HFF-Myc (cell line): ENCODE results near the gene TNP2.

Source experiments
- DNase-seq: peaks from one replicate; pipeline ENCODE4 v3.0.0-alpha.2; 2011; ENCODE audit warnings: low read depth; ENCODE audit errors: extremely low read depth
- H3K4me3 ChIP-seq: replicated peaks from 2 replicates; pipeline ENCODE4 v1.5.1; 2011; ENCODE audit warnings: low read depth, mild to moderate bottlenecking, control low read depth, low read length
- TF ChIP-seq, protein P1 (sequence below): IDR thresholded peaks from 2 replicates; pipeline ENCODE4 v1.5.1; 2012; ENCODE audit warnings: mild to moderate bottlenecking, low read depth, low read length, control low read depth; ENCODE audit errors: missing control alignments

Gene TNP2

DNA sequence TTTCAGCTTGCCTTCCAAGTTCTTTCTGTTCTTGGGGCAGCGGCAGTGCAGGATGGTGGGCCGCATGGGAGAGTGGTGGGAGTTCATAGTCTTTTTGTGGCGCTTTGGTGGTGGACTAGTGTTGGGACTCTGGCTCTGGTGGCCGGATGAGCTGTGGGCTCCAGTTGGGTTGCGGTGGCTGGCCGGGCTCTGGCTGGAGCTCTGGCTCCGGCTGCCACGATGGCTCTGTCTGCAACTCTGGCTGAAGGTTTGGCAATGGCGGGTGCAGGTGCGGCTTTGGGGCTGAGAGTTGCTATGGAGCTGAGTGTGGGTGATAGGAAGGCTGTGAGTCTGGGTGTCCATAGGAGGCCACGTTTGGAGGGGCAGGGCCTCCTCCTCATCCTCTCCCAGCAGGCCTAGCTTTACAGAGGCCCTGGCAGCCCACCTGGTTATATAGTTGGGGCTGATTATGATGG lies at the start of gene TNP2:
Gene TNP2, minus strand, starts transcription at position 405 of the 455 bp plus-strand sequence. Its CDS starts 63 bp downstream, at position 342.
- TF ChIP-seq, protein P1, sequence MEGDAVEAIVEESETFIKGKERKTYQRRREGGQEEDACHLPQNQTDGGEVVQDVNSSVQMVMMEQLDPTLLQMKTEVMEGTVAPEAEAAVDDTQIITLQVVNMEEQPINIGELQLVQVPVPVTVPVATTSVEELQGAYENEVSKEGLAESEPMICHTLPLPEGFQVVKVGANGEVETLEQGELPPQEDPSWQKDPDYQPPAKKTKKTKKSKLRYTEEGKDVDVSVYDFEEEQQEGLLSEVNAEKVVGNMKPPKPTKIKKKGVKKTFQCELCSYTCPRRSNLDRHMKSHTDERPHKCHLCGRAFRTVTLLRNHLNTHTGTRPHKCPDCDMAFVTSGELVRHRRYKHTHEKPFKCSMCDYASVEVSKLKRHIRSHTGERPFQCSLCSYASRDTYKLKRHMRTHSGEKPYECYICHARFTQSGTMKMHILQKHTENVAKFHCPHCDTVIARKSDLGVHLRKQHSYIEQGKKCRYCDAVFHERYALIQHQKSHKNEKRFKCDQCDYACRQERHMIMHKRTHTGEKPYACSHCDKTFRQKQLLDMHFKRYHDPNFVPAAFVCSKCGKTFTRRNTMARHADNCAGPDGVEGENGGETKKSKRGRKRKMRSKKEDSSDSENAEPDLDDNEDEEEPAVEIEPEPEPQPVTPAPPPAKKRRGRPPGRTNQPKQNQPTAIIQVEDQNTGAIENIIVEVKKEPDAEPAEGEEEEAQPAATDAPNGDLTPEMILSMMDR: no peak

DNA sequence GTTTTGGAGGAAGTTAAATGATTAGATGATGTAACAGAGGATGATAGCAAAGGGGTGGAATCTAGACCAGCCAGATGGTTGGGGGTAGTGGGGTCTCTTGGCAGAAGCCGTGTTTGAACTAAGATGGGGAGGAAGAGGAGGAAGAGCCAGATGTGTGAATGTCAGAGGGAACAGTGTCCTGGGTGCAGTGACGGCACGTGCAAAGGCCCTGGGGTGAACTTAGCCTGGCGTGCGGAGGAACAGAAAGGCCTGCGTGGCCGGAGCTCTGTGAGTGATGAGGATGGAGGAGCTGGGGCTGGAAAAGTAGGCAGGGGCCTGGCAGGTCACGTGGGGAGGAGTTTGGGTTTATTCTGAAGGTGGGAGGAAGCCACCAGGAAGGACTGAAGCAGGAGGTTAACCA lies 49.7 kb upstream of the TNP2 start:
- no peak for DNase-seq
- TF ChIP-seq, protein P1: no peak

More for the DNA sequence above, at the start of gene TNP2:
- H3K4me3 ChIP-seq: no peak within 1 kb of the TSS
- no peak for DNase-seq

DNA sequence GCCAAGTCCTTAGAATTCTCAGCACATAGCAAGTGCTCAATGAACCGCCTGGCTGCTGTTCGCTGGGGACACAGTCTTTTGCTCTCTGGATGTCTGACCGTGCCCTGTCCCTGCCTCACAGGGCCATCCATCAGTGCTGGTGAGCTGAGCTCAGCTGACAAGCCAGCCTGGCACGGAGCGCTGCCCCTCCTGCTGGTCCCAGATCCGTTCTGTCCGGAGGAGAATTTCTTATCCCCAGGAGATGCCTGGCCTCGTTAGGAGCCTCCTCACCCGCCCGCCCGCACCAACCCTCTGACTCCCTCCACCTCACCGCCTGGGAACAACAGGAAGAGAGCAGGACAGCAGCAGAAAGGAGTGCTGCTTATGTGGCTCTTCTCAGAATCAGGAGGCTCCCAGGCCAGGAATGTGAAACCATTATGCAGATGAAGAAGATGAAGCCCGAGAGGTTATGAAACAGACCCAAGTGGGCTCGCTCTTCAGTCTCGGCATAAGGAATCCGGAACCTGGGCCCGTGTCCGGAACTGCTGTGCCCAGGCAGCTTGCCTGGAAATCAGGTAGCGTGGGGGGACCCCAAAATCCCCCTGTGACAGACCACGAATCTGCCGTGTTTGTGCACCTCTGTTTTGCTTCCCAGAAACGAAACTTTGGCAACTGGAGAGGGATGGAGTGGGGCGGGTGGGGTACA lies 47.3 kb upstream of the TNP2 start:
- no peak overlapping the region for H3K4me3 ChIP-seq
- no peak for DNase-seq
- TF ChIP-seq, protein P1: no peak

More for the DNA sequence above, 49.7 kb upstream of the TNP2 start:
- H3K4me3 ChIP-seq: no peak overlapping the region

- H3K4me3 ChIP-seq: no peak overlapping the region
- TF ChIP-seq, protein P1: no peak
- DNase-seq: no peak
These were observed 46.4 kb upstream of the TNP2 start for GRCh38 chr16:11315510-11315909.

DNA sequence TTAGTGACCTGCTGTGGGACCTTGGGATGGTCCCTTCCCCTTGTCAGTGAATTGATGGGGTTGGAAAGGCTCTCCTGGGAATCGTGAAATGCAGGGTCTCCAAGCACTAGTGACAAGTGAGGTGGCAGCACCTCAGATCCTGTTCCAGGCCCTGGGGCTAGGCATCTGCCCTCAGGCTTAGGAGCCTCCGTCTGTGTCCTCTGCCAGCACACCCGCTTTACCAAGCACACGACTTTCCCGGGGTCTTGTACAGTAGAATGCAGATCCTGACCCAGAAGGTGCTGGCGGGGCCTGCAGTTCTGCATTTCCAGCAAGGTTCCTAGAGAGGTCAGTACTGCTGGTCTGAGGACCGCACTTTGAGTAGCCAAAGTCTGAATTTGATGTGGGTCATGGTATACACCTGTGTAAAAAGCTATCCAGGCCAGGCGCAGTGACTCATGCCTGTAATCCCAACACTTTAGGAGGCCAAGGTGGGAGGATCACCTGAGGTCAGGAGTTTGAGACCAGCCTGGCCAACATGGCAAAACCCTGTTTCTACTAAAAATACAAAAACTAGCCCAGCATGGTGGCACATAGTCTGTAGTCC lies 45.3 kb upstream of the TNP2 start:
- TF ChIP-seq, protein P1: no peak
- no peak overlapping the region for H3K4me3 ChIP-seq
- DNase-seq: no peak

DNA sequence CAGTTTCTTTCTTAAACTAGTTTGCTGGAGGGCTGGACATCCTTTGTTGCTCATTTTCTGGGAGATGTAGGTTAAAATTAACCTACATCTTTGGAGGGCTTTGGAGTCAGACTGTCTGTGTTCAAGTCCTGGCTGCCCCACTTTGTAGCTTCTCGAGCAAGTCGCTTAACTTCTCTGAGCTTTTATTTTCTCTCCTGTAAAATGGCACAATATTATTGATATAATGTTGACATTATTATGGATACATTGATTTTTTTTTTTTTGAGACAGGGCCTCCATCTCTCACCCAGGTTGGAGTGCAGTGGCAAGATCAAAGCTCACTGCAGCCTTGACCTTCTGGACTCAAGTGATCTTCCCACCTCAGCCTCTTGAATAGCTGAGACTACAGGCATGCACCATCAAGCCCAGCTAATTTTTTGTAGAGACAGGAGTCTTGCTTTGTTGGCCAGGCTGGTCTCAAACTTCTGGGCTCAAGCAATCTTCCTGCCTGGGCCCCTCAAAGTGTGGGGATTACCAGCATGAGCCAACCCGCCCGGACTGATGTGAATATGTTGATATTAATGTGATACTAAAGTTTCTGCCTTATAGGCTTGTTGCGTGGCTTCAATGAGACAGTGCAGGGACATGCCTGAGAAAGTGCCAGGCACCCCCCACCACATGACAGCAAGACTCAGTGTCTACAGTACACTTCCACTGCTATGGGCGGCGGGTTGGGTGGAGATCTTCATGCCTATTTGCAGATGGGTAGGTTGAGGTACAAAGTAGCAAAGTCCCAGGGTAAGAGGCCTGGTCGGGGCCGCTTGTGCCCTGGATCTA lies 44.6 kb upstream of the TNP2 start:
- TF ChIP-seq, protein P1: no peak
- no peak for DNase-seq
- no peak overlapping the region for H3K4me3 ChIP-seq
